Tibial nerve (tissue), 3 donors: ENCODE results near the gene DAP.

Experiments used
- POLR2A ChIP-seq, 2 donors: fragments of 450-650 bp; IDR thresholded peaks; one replicate each; pipeline ENCODE4 v1.6.1; 2017; ENCODE audit warnings: antibody characterized with exemption in 2 of 2, mild to moderate bottlenecking in 2 of 2, moderate library complexity in 2 of 2
- TF ChIP-seq, protein P1 (sequence below), 5 experiments: fragments of 200-600 bp in 3 of 5; fragments of 450-650 bp in 2 of 5; sonication (generic) in 3 of 5; IDR thresholded peaks; one replicate each; pipeline ENCODE4 v1.5.1; 2016 to 2019; ENCODE audit warnings: antibody characterized with exemption in 5 of 5, mild to moderate bottlenecking in 3 of 5, moderate library complexity in 2 of 5

DNA sequence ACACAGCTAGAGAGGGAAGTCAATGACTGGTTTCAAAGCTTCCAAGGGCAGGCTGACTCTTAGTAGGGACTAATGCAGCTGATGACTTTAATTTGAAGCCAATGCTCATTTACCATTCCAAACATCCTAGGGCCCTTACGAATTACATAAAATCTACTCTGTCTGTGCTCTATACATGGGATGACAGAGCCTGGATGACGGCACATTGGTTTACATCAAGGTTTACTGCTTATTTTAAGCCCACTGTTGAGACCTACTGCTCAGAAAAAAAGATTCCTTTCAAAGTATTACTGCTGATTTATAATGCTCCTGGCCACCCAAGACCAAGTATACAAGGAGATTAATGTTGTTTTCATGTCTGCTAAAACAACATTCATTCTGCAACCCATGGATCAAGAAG is 74.1 kb downstream of the DAP start:
- TF ChIP-seq, protein P1, sequence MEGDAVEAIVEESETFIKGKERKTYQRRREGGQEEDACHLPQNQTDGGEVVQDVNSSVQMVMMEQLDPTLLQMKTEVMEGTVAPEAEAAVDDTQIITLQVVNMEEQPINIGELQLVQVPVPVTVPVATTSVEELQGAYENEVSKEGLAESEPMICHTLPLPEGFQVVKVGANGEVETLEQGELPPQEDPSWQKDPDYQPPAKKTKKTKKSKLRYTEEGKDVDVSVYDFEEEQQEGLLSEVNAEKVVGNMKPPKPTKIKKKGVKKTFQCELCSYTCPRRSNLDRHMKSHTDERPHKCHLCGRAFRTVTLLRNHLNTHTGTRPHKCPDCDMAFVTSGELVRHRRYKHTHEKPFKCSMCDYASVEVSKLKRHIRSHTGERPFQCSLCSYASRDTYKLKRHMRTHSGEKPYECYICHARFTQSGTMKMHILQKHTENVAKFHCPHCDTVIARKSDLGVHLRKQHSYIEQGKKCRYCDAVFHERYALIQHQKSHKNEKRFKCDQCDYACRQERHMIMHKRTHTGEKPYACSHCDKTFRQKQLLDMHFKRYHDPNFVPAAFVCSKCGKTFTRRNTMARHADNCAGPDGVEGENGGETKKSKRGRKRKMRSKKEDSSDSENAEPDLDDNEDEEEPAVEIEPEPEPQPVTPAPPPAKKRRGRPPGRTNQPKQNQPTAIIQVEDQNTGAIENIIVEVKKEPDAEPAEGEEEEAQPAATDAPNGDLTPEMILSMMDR (IDR thresholded peaks at IDR 0.05) = no peak
- TF ChIP-seq POLR2A (IDR thresholded peaks at IDR 0.05) = no peak
